Left colon (tissue), 2 donors: Measurements from ENCODE around the gene B4GALT3. TPM values are rescaled to one million over a fixed set of nuclear protein-coding genes. Genes with fewer than 3 reads are reported as not detected.
A peak's percentile ranks its signal among the peaks of the same experiment; 100 is the strongest.
"Not testable (repeated sequence)": the region's sequence is repeated elsewhere in the genome, so short reads cannot be mapped to it uniquely, and the experiment has no call there.

Experiments used
- ATAC-seq: fragments of 200-7000 bp; cut with Tn5 transposase; one replicate; pipeline ENCODE4 v1.9.1; 2020; ENCODE audit warnings: mild to moderate bottlenecking, moderate library complexity
- DNase-seq, 2 donors: peaks; one replicate each; pipeline ENCODE4 v3.0.0-alpha.2; 2020
- intact Hi-C, 2 donors: fragments of 100-400 bp; cut with DNase I in 1 of 2; cut with micrococcal nuclease in 1 of 2; formaldehyde crosslinking; loops; one replicate each; pipeline versions ENCODE4 v1.11.2 to v1.14.0; 2022; cut with DNase I, micrococcal nuclease
- long read RNA-seq: library from polyadenylated mRNA; unstranded; transcript quantifications from one replicate; pipeline ENCODE4 v2.0.0, GENCODE V29; 2021
- total RNA-seq, 2 donors: library from RNA; stranded (reverse); fragmentation: NEBNext Ultra II Directional; extraction: Animal tissue kit (Norgen Biotek cat#: 25700); gene quantifications; one replicate each; pipeline ENCODE4 v1.2.1, GENCODE V29; 2021
- donor health status: DM: no; HTN: no; CAD: no.
- donor health status: DM: yes; HTN: yes; CAD: no.

The B4GALT3 gene
- total RNA-seq: 10 to 100 TPM; 29.7 TPM
- long read RNA-seq, transcript B4GALT3-201 (8 exons, 1,911 nt): major isoform, 35 of 60 reads
- long read RNA-seq, partial matches to known transcripts: 9 of 60 reads
- long read RNA-seq, other reads (novel, unspliced or antisense): 14 of 60 reads

GRCh38 chr1:161177112-161177935 is at the start of gene B4GALT3:
B4GALT3 (minus strand) TSS chr1:161177507; CDS start chr1:161176060, 1,447 bp downstream.
- intact Hi-C loops: no loop called here
- peak; percentile 96 for ATAC-seq
- DNase-seq: peak; percentile 82 to 94

GRCh38 chr1:161226759-161227158 is 49.5 kb upstream of the B4GALT3 start:
- ATAC-seq: no peak
- intact Hi-C loops: loop anchor here (5.0 to 10.0 kb wide), 3 partner anchors 66 to 158 kb away; no protein-coding TSS in a partner anchor
- no peak for DNase-seq

- ATAC-seq (no peak), DNase-seq (peak in 1 of 2 donors; percentile 28)
- intact Hi-C loops: loop anchor here (5.0 to 10.0 kb wide), 3 partner anchors 66 to 158 kb away; no protein-coding TSS in a partner anchor
These were observed 49.0 kb upstream of the B4GALT3 start for GRCh38 chr1:161226320-161226711.

- intact Hi-C loops: loop anchor here (5.0 to 10.0 kb wide), 3 partner anchors 67 to 159 kb away; no protein-coding TSS in a partner anchor
- peak; percentile 90 to 97 for DNase-seq
These were observed 48.4 kb upstream of the B4GALT3 start, which contains the start of gene TOMM40L for GRCh38 chr1:161225534-161226319. TOMM40L (plus strand) TSS chr1:161226060; CDS start chr1:161226490, 430 bp downstream.

GRCh38 chr1:161225178-161225533 is 47.8 kb upstream of the B4GALT3 start:
- intact Hi-C loops: loop anchor here (5.0 to 10.0 kb wide), 3 partner anchors 67 to 160 kb away; no protein-coding TSS in a partner anchor
- no peak for DNase-seq
- no peak for ATAC-seq

More at GRCh38 chr1:161225534-161226319, 48.4 kb upstream of the B4GALT3 start, which contains the start of gene TOMM40L:
- ATAC-seq: peak; percentile 92

- intact Hi-C loops: loop anchor here (5.0 to 10.0 kb wide), 3 partner anchors 68 to 160 kb away; no protein-coding TSS in a partner anchor
- not testable (repeated sequence) for ATAC-seq, DNase-seq
These were observed 47.4 kb upstream of the B4GALT3 start for GRCh38 chr1:161224695-161225087.

GRCh38 chr1:161223805-161224694 is 46.7 kb upstream of the B4GALT3 start:
- ATAC-seq (no peak), DNase-seq (no peak)
- intact Hi-C loops: loop anchor here in 1 of 2 donors (10.0 kb wide), 1 partner anchor 161 kb away; no protein-coding TSS in a partner anchor

GRCh38 chr1:161222175-161223019 is 45.1 kb upstream of the B4GALT3 start:
- DNase-seq (no peak), ATAC-seq (no peak)
- intact Hi-C loops: loop anchor here in 1 of 2 donors (10.0 kb wide), 1 partner anchor 162 kb away; no protein-coding TSS in a partner anchor

- intact Hi-C loops: loop anchor here in 1 of 2 donors (10.0 kb wide), 1 partner anchor 165 kb away; no protein-coding TSS in a partner anchor
- ATAC-seq: no peak
- no peak for DNase-seq
These were observed 42.7 kb upstream of the B4GALT3 start for GRCh38 chr1:161220002-161220401.

- no peak for DNase-seq
- intact Hi-C loops: no loop called here
- no peak for ATAC-seq
These were observed 42.0 kb upstream of the B4GALT3 start for GRCh38 chr1:161219078-161219892.

- intact Hi-C loops: no loop called here
- no peak for DNase-seq
- no peak for ATAC-seq
These were observed 41.2 kb upstream of the B4GALT3 start for GRCh38 chr1:161218301-161219077.

- ATAC-seq (no peak), DNase-seq (no peak)
- intact Hi-C loops: no loop called here
These were observed 40.5 kb upstream of the B4GALT3 start for GRCh38 chr1:161217831-161218230.

- ATAC-seq: peak; percentile 29
- intact Hi-C loops: no loop called here
- DNase-seq: no peak
These were observed 39.8 kb upstream of the B4GALT3 start for GRCh38 chr1:161216945-161217712.

- peak; percentile 42 for ATAC-seq
- peak in 1 of 2 donors; percentile 50 for DNase-seq
- intact Hi-C loops: no loop called here
These were observed 37.8 kb upstream of the B4GALT3 start, which contains the start of gene FCER1G for GRCh38 chr1:161215076-161215475. FCER1G (plus strand) TSS chr1:161215295; CDS start chr1:161215322, 27 bp downstream.

GRCh38 chr1:161214369-161214768 is 37.1 kb upstream of the B4GALT3 start:
- DNase-seq (no peak), ATAC-seq (no peak)
- intact Hi-C loops: no loop called here
